K562 (cell line): ENCODE results near the gene OAT. TPM values are rescaled to one million over a fixed set of nuclear protein-coding genes. Genes with fewer than 3 reads are reported as not detected.

Source experiments
- ATAC-seq: fragments of 200-7000 bp; cut with Tn5 transposase; 3 replicates; pipeline ENCODE4 v1.9.1; 2020; ENCODE audit warnings: moderate library complexity
- BruUV-seq: library from RNA; stranded (reverse); fragments of 400-500 nt; replicated peaks from 2 replicates; lab custom pipeline; 2021; lab: Mats Ljungman, UMichigan
- CTCF ChIA-PET: fragments of 300-600 bp; formaldehyde crosslinking; extraction: SDS; loops from one replicate; lab custom pipeline; 2021; ENCODE audit warnings: low intra/inter-chr PET ratio; lab: Yijun Ruan, JAX
- POLR2A ChIA-PET: fragments of 300-600, 350-650 bp; sonication (Branson Sonifier 250); formaldehyde crosslinking; extraction: SDS; loops from one replicate; lab custom pipeline; 2021; ENCODE audit warnings: antibody characterized with exemption, inconsistent platforms; lab: Yijun Ruan, JAX
- DNase-seq, 4 experiments: peaks; one replicate each; pipeline versions ENCODE4 v3.0.0 to v3.0.0-alpha.2; 2011 to 2018; ENCODE audit warnings: low spot score in 3 of 4, mixed read lengths in 3 of 4; ENCODE audit errors: extremely low read depth in 1 of 4
- FAIRE-seq: peaks from 2 replicates; lab custom pipeline; 2011; peaks lifted over from hg19 to GRCh38; lab: Jason Lieb, UNC
- H2AFZ ChIP-seq: 2 replicates; pipeline ENCODE4 v1.6.0; 2011; ENCODE audit warnings: low read depth, low read length, control low read depth, inconsistent platforms
- H3K27ac ChIP-seq: fragments of 200-600 bp; 3 replicates; pipeline ENCODE4 v1.8.0; 2011; ENCODE audit warnings: low read depth, mild to moderate bottlenecking, control low read depth, inconsistent platforms, low read length, moderate library complexity, mixed read lengths; ENCODE audit errors: extremely low read depth
- H3K27me3 ChIP-seq, 2 experiments: fragments of 300-600 bp in 1 of 2; 2 replicates in 1 of 2; 3 replicates in 1 of 2; pipeline versions ENCODE4 v1.6.0 to v1.8.0; 2011; ENCODE audit warnings: inconsistent platforms in 2 of 2, low read length in 2 of 2, mild to moderate bottlenecking in 1 of 2, mixed read lengths in 1 of 2, moderate library complexity in 1 of 2; ENCODE audit not compliant: control insufficient read depth in 2 of 2, insufficient read depth in 2 of 2
- H3K36me3 ChIP-seq: fragments of 300-600 bp; 3 replicates; pipeline ENCODE4 v1.8.0; 2011; ENCODE audit warnings: mild to moderate bottlenecking, low read length, inconsistent platforms; ENCODE audit not compliant: control insufficient read depth, insufficient read depth
- H3K4me1 ChIP-seq, 2 experiments: fragments of 200-600 bp in 1 of 2; replicated peaks in 1 of 2; 2 replicates in 1 of 2; 3 replicates in 1 of 2; pipeline versions ENCODE4 v1.5.1 to v1.8.0; 2011; ENCODE audit warnings: inconsistent platforms in 2 of 2, low read length in 2 of 2, mild to moderate bottlenecking in 1 of 2, mixed read lengths in 1 of 2, moderate library complexity in 1 of 2; ENCODE audit not compliant: control insufficient read depth in 2 of 2, insufficient read depth in 2 of 2
- H3K4me2 ChIP-seq: 2 replicates; pipeline ENCODE4 v1.6.1; 2011; ENCODE audit warnings: low read length, control low read depth, inconsistent platforms, mixed read lengths; ENCODE audit not compliant: insufficient read depth
- H3K4me3 ChIP-seq: fragments of 200-600 bp; sonication (generic), shearing (Covaris generic); 2 replicates; pipeline ENCODE4 v1.5.1; 2016; ENCODE audit warnings: control low read depth, inconsistent platforms
- H3K79me2 ChIP-seq: fragments of 200-600 bp; 3 replicates; pipeline ENCODE4 v1.8.0; 2011; ENCODE audit warnings: low read length, inconsistent platforms; ENCODE audit not compliant: control insufficient read depth, insufficient read depth
- H3K9ac ChIP-seq, 2 experiments: 2 replicates each; pipeline versions ENCODE4 v1.6.0 to v1.6.1; 2011; ENCODE audit warnings: low read depth in 2 of 2, low read length in 2 of 2, control low read depth in 1 of 2, inconsistent platforms in 1 of 2, mild to moderate bottlenecking in 1 of 2, mixed read lengths in 1 of 2; ENCODE audit not compliant: insufficient read depth in 1 of 2
- H3K9me1 ChIP-seq: one replicate; pipeline ENCODE4 v1.6.0; 2011; ENCODE audit warnings: inconsistent platforms, mild to moderate bottlenecking, low read length, moderate library complexity; ENCODE audit not compliant: control insufficient read depth, insufficient read depth
- H3K9me3 ChIP-seq: replicated peaks from 2 replicates; pipeline ENCODE4 v1.5.1; 2011; ENCODE audit warnings: low read depth, low read length, inconsistent platforms; ENCODE audit not compliant: control insufficient read depth, insufficient read depth
- H4K20me1 ChIP-seq: replicated peaks from 2 replicates; pipeline ENCODE4 v1.6.1; 2011; ENCODE audit warnings: low read length, inconsistent platforms, mixed read lengths; ENCODE audit not compliant: control insufficient read depth, insufficient read depth
- ARID1B ChIP-seq: fragments of 450-650 bp; IDR thresholded peaks from 2 replicates; pipeline ENCODE4 v1.6.1; 2016; ENCODE audit warnings: antibody characterized with exemption, mild to moderate bottlenecking, inconsistent platforms
- CEBPB ChIP-seq: fragments of 450-650 bp; IDR thresholded peaks from 2 replicates; pipeline ENCODE4 v1.6.1; 2016; ENCODE audit warnings: missing genetic modification characterization, missing compliant biosample characterization
- GATAD2B ChIP-seq: fragments of 450-650 bp; IDR thresholded peaks from 2 replicates; pipeline ENCODE4 v1.6.1; 2017; ENCODE audit warnings: mild to moderate bottlenecking, borderline replicate concordance
- HDAC8 ChIP-seq: fragments of 450-650 bp; IDR thresholded peaks from 2 replicates; pipeline ENCODE4 v1.6.1; 2016; ENCODE audit warnings: mild to moderate bottlenecking, missing genetic modification characterization, moderate library complexity, missing compliant biosample characterization
- HNRNPH1 ChIP-seq: fragments of 200-400 bp; formaldehyde crosslinking; optimal IDR thresholded peaks from 2 replicates; pipeline ENCODE3; 2017; ENCODE audit warnings: low read depth, mild to moderate bottlenecking, low read length, moderate library complexity
- MEF2D ChIP-seq: conservative IDR thresholded peaks from 2 replicates; pipeline ENCODE4 v1.6.1; 2016; ENCODE audit warnings: low read depth, missing genetic modification characterization, missing compliant biosample characterization
- NFYB ChIP-seq: IDR thresholded peaks from 2 replicates; pipeline ENCODE4 v1.6.1; 2011; ENCODE audit warnings: mild to moderate bottlenecking, moderate library complexity; ENCODE audit not compliant: insufficient read length; ENCODE audit errors: extremely low read depth
- PHF8 ChIP-seq: fragments of 200-600 bp; sonication (generic); IDR thresholded peaks from 2 replicates; pipeline ENCODE4 v1.6.1; 2012; ENCODE audit warnings: mixed run types, mild to moderate bottlenecking, inconsistent platforms, low read length, moderate library complexity, borderline replicate concordance
- SREBF1 ChIP-seq: fragments of 150-350 bp; IDR thresholded peaks from 2 replicates; pipeline ENCODE4 v1.6.1; 2014; ENCODE audit warnings: antibody characterized with exemption, low read depth, low read length, borderline replicate concordance
- TCF7 ChIP-seq: sonication (generic); IDR thresholded peaks from 2 replicates; pipeline ENCODE4 v1.6.1; 2016; ENCODE audit warnings: antibody characterized with exemption, borderline replicate concordance
- TFE3 ChIP-seq: fragments of 450-650 bp; formaldehyde crosslinking; IDR thresholded peaks from 2 replicates; pipeline ENCODE4 v1.4.0; 2020; ENCODE audit warnings: mild to moderate bottlenecking, mixed read lengths
- ZEB2 ChIP-seq: fragments of 450-650 bp; IDR thresholded peaks from 2 replicates; pipeline ENCODE4 v1.6.1; 2016
- ZNF184 ChIP-seq: sonication (generic); formaldehyde crosslinking; IDR thresholded peaks from 2 replicates; pipeline ENCODE4 v1.5.0; 2020; ENCODE audit warnings: missing genetic modification reagents
- ZNF23 ChIP-seq: fragments of 250-450 bp; sonication (Bioruptor Pico); IDR thresholded peaks from 2 replicates; pipeline ENCODE4 v1.4.0; 2020; ENCODE audit warnings: mild to moderate bottlenecking
- ZNF512 ChIP-seq: IDR thresholded peaks from 2 replicates; pipeline ENCODE4 v1.6.1; 2016; ENCODE audit warnings: missing genetic modification characterization, missing compliant biosample characterization
- WGBS: fragments of 100-300 bp; shearing (Covaris generic); methylation state at CpG from one replicate; pipeline ENCODE4 v1.1.6; 2016; ENCODE audit warnings: low coverage, mixed read lengths; ENCODE audit not compliant: insufficient coverage; ENCODE audit errors: missing lambda C conversion rate; 5-methylcytosine and 5-hydroxymethylcytosine counted together
- in situ Hi-C: fragments of 300-500 bp; cut with MboI; formaldehyde crosslinking; loops from 4 replicates; pipeline ENCODE4 v1.15.0; 2018; ENCODE audit warnings: inconsistent platforms, mixed read lengths
- intact Hi-C: fragments of 100-400 bp; cut with micrococcal nuclease; formaldehyde crosslinking; loops from 2 replicates; pipeline ENCODE4 v1.14.2; 2022
- polyA plus RNA-seq, 8 experiments: library from polyadenylated mRNA; depleted of rRNA in 4 of 8; stranded (reverse) in 5 of 8; unstranded in 3 of 8; fragments of >200 nt; fragmentation: Nextera tagmentation in 2 of 8; fragmentation: Illumina TruSeq in 1 of 8; extraction: Ambion mirVana in 2 of 8; extraction: Trizol in 1 of 8; gene quantifications; 2 replicates each; pipeline versions ENCODE4 v1.2.1 to v1.2.3, GENCODE V29; 2011 to 2014; ENCODE audit warnings: inconsistent platforms in 1 of 8, missing spikeins in 1 of 8
- total RNA-seq, 7 experiments: library from RNA; depleted of rRNA in 6 of 7; stranded (reverse); fragments of >200 nt in 6 of 7; fragmentation: Illumina TruSeq in 2 of 7; extraction: Trizol in 2 of 7; gene quantifications; 2 replicates each; pipeline versions ENCODE4 v1.2.1 to v1.2.3, GENCODE V29; 2011 to 2021; ENCODE audit warnings: low replicate concordance in 1 of 7
- TF ChIP-seq, protein P1 (sequence below): sonication (generic); formaldehyde crosslinking; IDR thresholded peaks from 2 replicates; pipeline ENCODE4 v1.8.0; 2022; ENCODE audit warnings: mild to moderate bottlenecking, missing genetic modification reagents
- TF ChIP-seq, protein P2 (sequence below): sonication (generic); formaldehyde crosslinking; IDR thresholded peaks from 2 replicates; pipeline ENCODE4 v1.9.0; 2022; ENCODE audit warnings: mild to moderate bottlenecking, missing genetic modification reagents

The OAT gene
- total and polyA plus RNA-seq, 9 of the 15 experiments (the other 6 are each of a cell fraction or from before 2014, with no cell fraction given) = 100 to 312 (median 163) TPM

DNA sequence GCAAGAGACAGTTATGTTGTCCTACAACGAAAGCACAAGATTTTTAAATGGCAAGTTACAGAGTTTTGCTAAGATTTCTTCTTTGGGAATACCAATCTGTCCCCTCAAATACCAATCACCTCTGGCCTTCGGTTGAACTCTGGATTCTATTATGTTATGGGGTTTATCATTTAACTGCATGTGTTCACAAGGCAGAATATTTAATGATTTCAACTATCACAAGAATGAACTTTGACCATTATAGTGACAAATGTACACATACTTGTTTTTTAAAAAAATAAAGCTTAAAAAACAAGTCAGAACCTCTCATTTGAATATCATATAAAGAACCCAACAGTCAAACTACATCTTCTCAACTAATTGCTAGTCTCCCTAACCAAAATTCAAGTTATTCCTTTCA, 11.3 kb downstream of the OAT start:
- 92% methylated on average over 2 of the region's 2 CpGs for WGBS

More for the DNA sequence above, 11.3 kb downstream of the OAT start:
- H3K4me1 ChIP-seq = no peaks in the 10 kb centered on the region; a peak in 2 of 5 replicates
- H3K79me2 ChIP-seq = peaks cover 33% of the 10 kb centered on the region
- ATAC-seq = no peak
- intact Hi-C loops = no loop called here
- FAIRE-seq = no peak
- POLR2A ChIA-PET = interaction anchor here (0.7 kb wide), 1 partner anchor 19 kb away, joined by 3 read pairs; no protein-coding TSS in a partner anchor
- H4K20me1 ChIP-seq = no peaks in the 10 kb centered on the region; the same call in 1 of the 2 replicates
- DNase-seq = no peak
- TF ChIP-seq NFYB = no peak
- TF ChIP-seq, protein P1, sequence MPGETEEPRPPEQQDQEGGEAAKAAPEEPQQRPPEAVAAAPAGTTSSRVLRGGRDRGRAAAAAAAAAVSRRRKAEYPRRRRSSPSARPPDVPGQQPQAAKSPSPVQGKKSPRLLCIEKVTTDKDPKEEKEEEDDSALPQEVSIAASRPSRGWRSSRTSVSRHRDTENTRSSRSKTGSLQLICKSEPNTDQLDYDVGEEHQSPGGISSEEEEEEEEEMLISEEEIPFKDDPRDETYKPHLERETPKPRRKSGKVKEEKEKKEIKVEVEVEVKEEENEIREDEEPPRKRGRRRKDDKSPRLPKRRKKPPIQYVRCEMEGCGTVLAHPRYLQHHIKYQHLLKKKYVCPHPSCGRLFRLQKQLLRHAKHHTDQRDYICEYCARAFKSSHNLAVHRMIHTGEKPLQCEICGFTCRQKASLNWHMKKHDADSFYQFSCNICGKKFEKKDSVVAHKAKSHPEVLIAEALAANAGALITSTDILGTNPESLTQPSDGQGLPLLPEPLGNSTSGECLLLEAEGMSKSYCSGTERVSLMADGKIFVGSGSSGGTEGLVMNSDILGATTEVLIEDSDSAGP (CRISPR knock-in tag) = no peak
- no peak for TF ChIP-seq CEBPB (tag)
- no peak for TF ChIP-seq SREBF1
- TF ChIP-seq ARID1B = no peak
- TF ChIP-seq, protein P2, sequence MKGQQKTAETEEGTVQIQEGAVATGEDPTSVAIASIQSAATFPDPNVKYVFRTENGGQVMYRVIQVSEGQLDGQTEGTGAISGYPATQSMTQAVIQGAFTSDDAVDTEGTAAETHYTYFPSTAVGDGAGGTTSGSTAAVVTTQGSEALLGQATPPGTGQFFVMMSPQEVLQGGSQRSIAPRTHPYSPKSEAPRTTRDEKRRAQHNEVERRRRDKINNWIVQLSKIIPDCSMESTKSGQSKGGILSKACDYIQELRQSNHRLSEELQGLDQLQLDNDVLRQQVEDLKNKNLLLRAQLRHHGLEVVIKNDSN (CRISPR knock-in tag) = no peak
- no peak for TF ChIP-seq TCF7
- no peak for TF ChIP-seq ZEB2
- no peak for TF ChIP-seq GATAD2B
- no peak for TF ChIP-seq HNRNPH1
- no peak for TF ChIP-seq PHF8
- TF ChIP-seq MEF2D (tag) = no peak
- no peak for TF ChIP-seq ZNF23 (CRISPR knock-in tag)
- no peak for TF ChIP-seq ZNF512
- no peak for TF ChIP-seq HDAC8
- no peak for TF ChIP-seq TFE3
- TF ChIP-seq ZNF184 (CRISPR knock-in tag) = no peak
- in situ Hi-C loops = no loop called here
- no peaks in the 10 kb centered on the region for H3K9me1 ChIP-seq
- H3K27me3 ChIP-seq = no peaks in the 10 kb centered on the region
- H3K9ac ChIP-seq = no peak overlapping the region
- no peak overlapping the region for H3K4me2 ChIP-seq
- BruUV-seq = TSS peak; percentile 13
- H3K36me3 ChIP-seq = peaks cover 86% of the 10 kb centered on the region
- H3K27ac ChIP-seq = no peak overlapping the region
- H3K4me3 ChIP-seq = no peak overlapping the region
- no peaks in the 10 kb centered on the region for H3K9me3 ChIP-seq
- CTCF ChIA-PET = no interaction called here
- H2AFZ ChIP-seq = no peak overlapping the region
